ENCODE data around the gene INS. TPM values are rescaled to one million over a fixed set of nuclear protein-coding genes. Genes with fewer than 3 reads are reported as not detected.

Gene INS
- total and polyA plus RNA-seq, 2 of the 8 experiments (the other 6 are each of a cell fraction or from before 2014, with no cell fraction given) = not detected

DNA sequence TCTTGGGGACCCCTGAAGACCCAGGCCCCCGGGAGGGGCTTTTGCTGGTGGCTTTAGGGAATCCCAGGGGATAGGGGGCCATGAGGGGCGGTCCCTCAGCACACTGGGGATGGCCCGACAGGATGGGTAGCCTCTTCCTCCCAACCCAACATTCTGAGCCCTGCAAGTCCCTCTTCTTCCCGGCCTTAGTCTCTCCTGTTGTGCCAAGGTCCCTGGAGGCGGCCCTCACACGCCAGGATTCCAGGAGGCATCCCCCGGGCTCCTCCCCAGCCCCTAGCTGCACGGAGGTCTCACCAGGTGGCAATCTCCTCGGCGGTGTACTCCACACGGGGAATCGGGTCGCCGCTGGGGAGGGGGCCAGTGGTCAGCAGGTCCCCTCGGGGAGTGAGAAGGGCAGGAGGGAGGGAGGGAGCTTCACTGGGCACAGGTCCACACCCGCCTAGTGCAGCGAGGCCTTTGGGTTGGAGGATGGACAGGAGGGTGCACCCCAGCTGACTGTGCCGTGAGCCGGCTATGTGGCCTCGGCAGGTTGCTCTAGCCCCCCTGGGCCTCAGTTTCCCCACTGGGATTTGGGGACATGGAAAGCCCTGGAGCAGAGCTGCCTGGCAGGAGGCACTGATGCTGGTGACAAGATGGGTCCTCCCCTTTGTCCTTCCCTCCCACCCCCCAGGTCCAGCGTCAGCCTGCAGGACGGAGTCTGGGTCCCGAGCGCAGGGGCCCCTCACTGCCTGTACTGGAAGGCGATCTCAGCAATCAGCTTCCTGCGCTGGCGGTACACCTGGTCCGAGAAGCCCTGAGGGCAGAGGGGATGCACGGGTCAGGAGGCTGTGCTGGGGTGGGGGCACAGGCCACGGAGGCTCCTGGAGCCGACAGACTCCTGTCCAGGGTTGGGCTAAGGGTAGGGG, 6.4 kb upstream of the INS start (continued):
- TF ChIP-seq, protein P1, sequence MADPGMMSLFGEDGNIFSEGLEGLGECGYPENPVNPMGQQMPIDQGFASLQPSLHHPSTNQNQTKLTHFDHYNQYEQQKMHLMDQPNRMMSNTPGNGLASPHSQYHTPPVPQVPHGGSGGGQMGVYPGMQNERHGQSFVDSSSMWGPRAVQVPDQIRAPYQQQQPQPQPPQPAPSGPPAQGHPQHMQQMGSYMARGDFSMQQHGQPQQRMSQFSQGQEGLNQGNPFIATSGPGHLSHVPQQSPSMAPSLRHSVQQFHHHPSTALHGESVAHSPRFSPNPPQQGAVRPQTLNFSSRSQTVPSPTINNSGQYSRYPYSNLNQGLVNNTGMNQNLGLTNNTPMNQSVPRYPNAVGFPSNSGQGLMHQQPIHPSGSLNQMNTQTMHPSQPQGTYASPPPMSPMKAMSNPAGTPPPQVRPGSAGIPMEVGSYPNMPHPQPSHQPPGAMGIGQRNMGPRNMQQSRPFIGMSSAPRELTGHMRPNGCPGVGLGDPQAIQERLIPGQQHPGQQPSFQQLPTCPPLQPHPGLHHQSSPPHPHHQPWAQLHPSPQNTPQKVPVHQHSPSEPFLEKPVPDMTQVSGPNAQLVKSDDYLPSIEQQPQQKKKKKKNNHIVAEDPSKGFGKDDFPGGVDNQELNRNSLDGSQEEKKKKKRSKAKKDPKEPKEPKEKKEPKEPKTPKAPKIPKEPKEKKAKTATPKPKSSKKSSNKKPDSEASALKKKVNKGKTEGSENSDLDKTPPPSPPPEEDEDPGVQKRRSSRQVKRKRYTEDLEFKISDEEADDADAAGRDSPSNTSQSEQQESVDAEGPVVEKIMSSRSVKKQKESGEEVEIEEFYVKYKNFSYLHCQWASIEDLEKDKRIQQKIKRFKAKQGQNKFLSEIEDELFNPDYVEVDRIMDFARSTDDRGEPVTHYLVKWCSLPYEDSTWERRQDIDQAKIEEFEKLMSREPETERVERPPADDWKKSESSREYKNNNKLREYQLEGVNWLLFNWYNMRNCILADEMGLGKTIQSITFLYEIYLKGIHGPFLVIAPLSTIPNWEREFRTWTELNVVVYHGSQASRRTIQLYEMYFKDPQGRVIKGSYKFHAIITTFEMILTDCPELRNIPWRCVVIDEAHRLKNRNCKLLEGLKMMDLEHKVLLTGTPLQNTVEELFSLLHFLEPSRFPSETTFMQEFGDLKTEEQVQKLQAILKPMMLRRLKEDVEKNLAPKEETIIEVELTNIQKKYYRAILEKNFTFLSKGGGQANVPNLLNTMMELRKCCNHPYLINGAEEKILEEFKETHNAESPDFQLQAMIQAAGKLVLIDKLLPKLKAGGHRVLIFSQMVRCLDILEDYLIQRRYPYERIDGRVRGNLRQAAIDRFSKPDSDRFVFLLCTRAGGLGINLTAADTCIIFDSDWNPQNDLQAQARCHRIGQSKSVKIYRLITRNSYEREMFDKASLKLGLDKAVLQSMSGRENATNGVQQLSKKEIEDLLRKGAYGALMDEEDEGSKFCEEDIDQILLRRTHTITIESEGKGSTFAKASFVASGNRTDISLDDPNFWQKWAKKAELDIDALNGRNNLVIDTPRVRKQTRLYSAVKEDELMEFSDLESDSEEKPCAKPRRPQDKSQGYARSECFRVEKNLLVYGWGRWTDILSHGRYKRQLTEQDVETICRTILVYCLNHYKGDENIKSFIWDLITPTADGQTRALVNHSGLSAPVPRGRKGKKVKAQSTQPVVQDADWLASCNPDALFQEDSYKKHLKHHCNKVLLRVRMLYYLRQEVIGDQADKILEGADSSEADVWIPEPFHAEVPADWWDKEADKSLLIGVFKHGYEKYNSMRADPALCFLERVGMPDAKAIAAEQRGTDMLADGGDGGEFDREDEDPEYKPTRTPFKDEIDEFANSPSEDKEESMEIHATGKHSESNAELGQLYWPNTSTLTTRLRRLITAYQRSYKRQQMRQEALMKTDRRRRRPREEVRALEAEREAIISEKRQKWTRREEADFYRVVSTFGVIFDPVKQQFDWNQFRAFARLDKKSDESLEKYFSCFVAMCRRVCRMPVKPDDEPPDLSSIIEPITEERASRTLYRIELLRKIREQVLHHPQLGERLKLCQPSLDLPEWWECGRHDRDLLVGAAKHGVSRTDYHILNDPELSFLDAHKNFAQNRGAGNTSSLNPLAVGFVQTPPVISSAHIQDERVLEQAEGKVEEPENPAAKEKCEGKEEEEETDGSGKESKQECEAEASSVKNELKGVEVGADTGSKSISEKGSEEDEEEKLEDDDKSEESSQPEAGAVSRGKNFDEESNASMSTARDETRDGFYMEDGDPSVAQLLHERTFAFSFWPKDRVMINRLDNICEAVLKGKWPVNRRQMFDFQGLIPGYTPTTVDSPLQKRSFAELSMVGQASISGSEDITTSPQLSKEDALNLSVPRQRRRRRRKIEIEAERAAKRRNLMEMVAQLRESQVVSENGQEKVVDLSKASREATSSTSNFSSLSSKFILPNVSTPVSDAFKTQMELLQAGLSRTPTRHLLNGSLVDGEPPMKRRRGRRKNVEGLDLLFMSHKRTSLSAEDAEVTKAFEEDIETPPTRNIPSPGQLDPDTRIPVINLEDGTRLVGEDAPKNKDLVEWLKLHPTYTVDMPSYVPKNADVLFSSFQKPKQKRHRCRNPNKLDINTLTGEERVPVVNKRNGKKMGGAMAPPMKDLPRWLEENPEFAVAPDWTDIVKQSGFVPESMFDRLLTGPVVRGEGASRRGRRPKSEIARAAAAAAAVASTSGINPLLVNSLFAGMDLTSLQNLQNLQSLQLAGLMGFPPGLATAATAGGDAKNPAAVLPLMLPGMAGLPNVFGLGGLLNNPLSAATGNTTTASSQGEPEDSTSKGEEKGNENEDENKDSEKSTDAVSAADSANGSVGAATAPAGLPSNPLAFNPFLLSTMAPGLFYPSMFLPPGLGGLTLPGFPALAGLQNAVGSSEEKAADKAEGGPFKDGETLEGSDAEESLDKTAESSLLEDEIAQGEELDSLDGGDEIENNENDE (IDR thresholded peaks at IDR 0.05; ENCODE audit: insufficient replicate concordance, low read length) = no peak
- no peak for TF ChIP-seq HDAC2 (IDR thresholded peaks at IDR 0.05; ENCODE audit: borderline replicate concordance in 1 of 2, low read depth in 2 of 2, low read length in 2 of 2)
- no peak for TF ChIP-seq HDAC6 (IDR thresholded peaks at IDR 0.05; ENCODE audit: low read depth, low read length)
- no peak for TF ChIP-seq EP300 (IDR thresholded peaks at IDR 0.05; ENCODE audit: borderline replicate concordance in 1 of 2, low read depth in 2 of 2, low read length in 2 of 2)
- TF ChIP-seq, protein P2, sequence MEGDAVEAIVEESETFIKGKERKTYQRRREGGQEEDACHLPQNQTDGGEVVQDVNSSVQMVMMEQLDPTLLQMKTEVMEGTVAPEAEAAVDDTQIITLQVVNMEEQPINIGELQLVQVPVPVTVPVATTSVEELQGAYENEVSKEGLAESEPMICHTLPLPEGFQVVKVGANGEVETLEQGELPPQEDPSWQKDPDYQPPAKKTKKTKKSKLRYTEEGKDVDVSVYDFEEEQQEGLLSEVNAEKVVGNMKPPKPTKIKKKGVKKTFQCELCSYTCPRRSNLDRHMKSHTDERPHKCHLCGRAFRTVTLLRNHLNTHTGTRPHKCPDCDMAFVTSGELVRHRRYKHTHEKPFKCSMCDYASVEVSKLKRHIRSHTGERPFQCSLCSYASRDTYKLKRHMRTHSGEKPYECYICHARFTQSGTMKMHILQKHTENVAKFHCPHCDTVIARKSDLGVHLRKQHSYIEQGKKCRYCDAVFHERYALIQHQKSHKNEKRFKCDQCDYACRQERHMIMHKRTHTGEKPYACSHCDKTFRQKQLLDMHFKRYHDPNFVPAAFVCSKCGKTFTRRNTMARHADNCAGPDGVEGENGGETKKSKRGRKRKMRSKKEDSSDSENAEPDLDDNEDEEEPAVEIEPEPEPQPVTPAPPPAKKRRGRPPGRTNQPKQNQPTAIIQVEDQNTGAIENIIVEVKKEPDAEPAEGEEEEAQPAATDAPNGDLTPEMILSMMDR (IDR thresholded peaks at IDR 0.05; ENCODE audit: control extremely low read depth in 1 of 3, insufficient read depth in 1 of 3, low read depth in 1 of 3, low read length in 3 of 3) = no peak

Measured in H1 (cell line).